HepG2 (cell line): ENCODE results near the gene SNAP91.
"Not testable (repeated sequence)": the region's sequence is repeated elsewhere in the genome, so short reads cannot be mapped to it uniquely, and the experiment has no call there.

Source experiments
- CREB1 ChIP-seq, 2 experiments: fragments of 450-650 bp in 1 of 2; IDR thresholded peaks; 2 replicates each; pipeline ENCODE4 v1.6.1; 2016 to 2017; ENCODE audit warnings: control low read depth in 1 of 2, mild to moderate bottlenecking in 1 of 2, missing compliant biosample characterization in 1 of 2, missing genetic modification characterization in 1 of 2
- KDM5A ChIP-seq: fragments of 200-600 bp; sonication (generic); IDR thresholded peaks from 2 replicates; pipeline ENCODE4 v1.7.0; 2018; ENCODE audit warnings: antibody characterized with exemption, mild to moderate bottlenecking, low read length, borderline replicate concordance
- ZNF24 ChIP-seq: fragments of 450-650 bp; IDR thresholded peaks from 2 replicates; pipeline ENCODE4 v1.6.1; 2017; ENCODE audit warnings: antibody characterized with exemption, mild to moderate bottlenecking
- ZNF350 ChIP-seq: sonication (generic); formaldehyde crosslinking; IDR thresholded peaks from 2 replicates; pipeline ENCODE4 v1.4.0; 2020; ENCODE audit warnings: mild to moderate bottlenecking, low read depth, missing genetic modification reagents, borderline replicate concordance
- ZNF737 ChIP-seq: sonication (generic); formaldehyde crosslinking; IDR thresholded peaks from 2 replicates; pipeline ENCODE4 v1.5.0; 2020; ENCODE audit warnings: missing genetic modification reagents, mild to moderate bottlenecking, borderline replicate concordance
- TF ChIP-seq, protein P1 (sequence below): sonication (generic); formaldehyde crosslinking; IDR thresholded peaks from 2 replicates; pipeline ENCODE4 v1.8.1; 2023; ENCODE audit warnings: mild to moderate bottlenecking, missing genetic modification reagents

DNA sequence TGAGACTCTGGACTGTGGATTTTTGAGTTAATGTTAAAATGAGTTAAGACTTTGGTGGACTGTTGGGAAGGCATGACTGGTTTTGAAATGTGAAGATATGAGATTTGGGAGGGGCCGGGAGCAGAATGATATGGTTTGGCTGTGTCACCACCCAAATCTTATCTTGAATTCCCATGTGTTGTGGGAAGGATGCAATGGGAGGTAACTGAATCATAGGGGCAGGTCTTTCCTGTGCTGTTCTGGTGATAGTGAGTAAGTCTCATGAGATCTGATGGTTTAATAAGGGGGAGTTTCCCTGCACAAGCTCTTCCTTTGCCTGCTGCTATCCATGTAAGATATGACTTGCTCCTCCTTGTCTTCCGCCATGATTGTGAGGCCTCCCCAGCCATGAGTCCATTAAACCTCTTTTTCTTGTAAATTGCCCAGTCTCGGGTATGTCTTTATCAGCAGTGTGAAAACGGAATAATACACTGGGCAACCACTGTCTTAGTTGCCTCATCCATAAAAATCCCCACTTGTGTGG lies 137.2 kb downstream of the SNAP91 start:
- not testable (repeated sequence) for TF ChIP-seq ZNF737 (CRISPR knock-in tag); KDM5A; ZNF24; CREB1 (IDR thresholded peaks at IDR 0.05); CREB1 (CRISPR knock-in tag; IDR thresholded peaks at IDR 0.05); ZNF350 (CRISPR knock-in tag)
- TF ChIP-seq, protein P1, sequence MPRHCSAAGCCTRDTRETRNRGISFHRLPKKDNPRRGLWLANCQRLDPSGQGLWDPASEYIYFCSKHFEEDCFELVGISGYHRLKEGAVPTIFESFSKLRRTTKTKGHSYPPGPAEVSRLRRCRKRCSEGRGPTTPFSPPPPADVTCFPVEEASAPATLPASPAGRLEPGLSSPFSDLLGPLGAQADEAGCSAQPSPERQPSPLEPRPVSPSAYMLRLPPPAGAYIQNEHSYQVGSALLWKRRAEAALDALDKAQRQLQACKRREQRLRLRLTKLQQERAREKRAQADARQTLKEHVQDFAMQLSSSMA = not testable (repeated sequence)
